ENCODE measurements around the gene RSPH1. TPM values are rescaled to one million over a fixed set of nuclear protein-coding genes. Genes with fewer than 3 reads are reported as not detected.

Gene RSPH1
- not detected in 2 replicates for total RNA-seq

GRCh38 chr21:42496120-42496838 is at the start of gene RSPH1:
TSS of gene RSPH1 (minus strand) at chr21:42496224. CDS start at chr21:42496186, 38 bp downstream.

DNA sequence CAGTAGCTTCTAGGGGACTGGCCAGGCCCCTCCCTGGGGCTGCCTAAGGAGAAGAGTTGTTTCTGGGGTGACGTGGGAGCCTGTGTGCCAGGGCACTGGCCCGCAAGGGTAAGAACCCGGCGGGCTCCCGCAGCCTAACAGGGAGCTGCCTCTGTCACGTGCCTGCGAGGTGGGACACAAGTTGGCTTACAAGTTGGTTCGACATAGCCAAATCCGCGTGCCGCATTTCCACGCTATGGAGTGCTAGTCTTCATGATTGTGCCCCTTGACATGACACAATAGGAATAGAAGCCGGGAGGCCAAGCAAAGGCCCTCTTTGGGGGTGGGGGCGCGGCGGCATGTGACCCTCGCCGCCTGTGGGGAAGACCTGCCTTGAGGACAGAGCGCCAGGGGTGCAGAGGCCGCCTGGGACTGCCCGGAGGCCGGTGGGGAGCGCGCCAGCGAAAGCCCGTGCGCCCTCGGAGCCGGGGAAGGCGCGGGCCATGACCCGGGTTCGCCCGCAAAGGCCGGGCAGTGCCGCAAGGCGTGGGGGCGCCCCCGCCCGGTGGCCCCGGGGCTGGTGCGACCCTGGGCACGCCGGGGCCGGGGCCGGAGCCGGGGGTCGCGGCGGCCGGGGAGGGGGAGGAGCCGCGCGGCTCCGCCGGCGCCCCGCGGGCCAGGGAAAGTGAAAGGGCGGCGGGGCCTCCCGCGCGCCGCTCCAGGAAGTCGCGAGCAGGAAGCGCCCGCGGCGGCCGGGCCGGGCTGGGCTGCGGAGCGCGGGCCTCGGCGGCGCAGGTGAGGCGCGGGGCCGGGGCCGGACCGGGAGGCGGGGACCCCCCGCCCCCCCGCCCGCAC is 17.3 kb upstream of the RSPH1 start, which contains the start of gene SLC37A1:
Gene SLC37A1 (plus strand): TSS at position 702 of the 834 bp plus-strand sequence. CDS start 4,603 bp downstream, outside the sequence.

Other genes starting within 250 kb of the RSPH1 start
- gene TFF3, start 180.8 kb downstream of the RSPH1 start, total RNA-seq, result not detected in 2 replicates
- not detected in 2 replicates for gene TFF2, start 145.2 kb downstream of the RSPH1 start, total RNA-seq
- not detected in 2 replicates for gene TFF1, start 129.7 kb downstream of the RSPH1 start, total RNA-seq
- not detected in 2 replicates for gene TMPRSS3, start 100.2 kb downstream of the RSPH1 start, total RNA-seq
- gene UBASH3A, start 92.3 kb downstream of the RSPH1 start, total RNA-seq, result not detected in 2 replicates
- gene SLC37A1, start 17.6 kb upstream of the RSPH1 start, total RNA-seq, result 0.59 and 0.88 TPM in 2 replicates
- gene PDE9A, start 157.4 kb upstream of the RSPH1 start, total RNA-seq, result not detected in 2 replicates

Data from smooth muscle cell of the umbilical artery (primary cell).